Spleen (tissue), 7 donors: ENCODE results near the gene FBXO9.

ENCODE experiments used
- CTCF ChIP-seq, 11 experiments: fragments of 200-600 bp in 7 of 11; fragments of 450-650 bp in 4 of 11; sonication (generic) in 4 of 11; IDR thresholded peaks in 8 of 11; conservative IDR thresholded peaks in 3 of 11; 1 replicate in 7 of 11; 2 replicates in 4 of 11; pipeline versions ENCODE4 v1.4.0 to v1.8.0; 2016 to 2021; ENCODE audit warnings: antibody characterized with exemption in 11 of 11, inconsistent platforms in 4 of 11, mild to moderate bottlenecking in 1 of 11
- POLR2A ChIP-seq, 3 donors: fragments of 450-650 bp; IDR thresholded peaks; one replicate each; pipeline ENCODE4 v1.5.1; 2017; ENCODE audit warnings: antibody characterized with exemption in 3 of 3, mild to moderate bottlenecking in 1 of 3
- donor health status: DM: no; HTN: no; CAD: no; lungs with moderate emphysema.
- donor health status: DM: no; HTN: no; CAD: no.
- donor health status: DM: no; HTN: no; CAD: no.

GRCh38 chr6:53101006-53101405 is 35.8 kb downstream of the FBXO9 start:
- no peak for TF ChIP-seq CTCF (IDR thresholded peaks at IDR 0.05 in 8 of 11, conservative IDR thresholded peaks at IDR 0.05 in 3 of 11)
- no peak for TF ChIP-seq POLR2A (IDR thresholded peaks at IDR 0.05)
